Inflammatory macrophage treated with lipopolysaccharide for 1 hour (primary cell): ENCODE measurements around the gene PRKCH.

Experiments used
- DNase-seq, 2 donors: peaks; one replicate each; pipeline ENCODE4 v3.0.0-alpha.2; 2020 to 2022

PRKCH gene

GRCh38 chr14:61535032-61535431, 213.7 kb downstream of the PRKCH start:
- no peak for DNase-seq

DNA sequence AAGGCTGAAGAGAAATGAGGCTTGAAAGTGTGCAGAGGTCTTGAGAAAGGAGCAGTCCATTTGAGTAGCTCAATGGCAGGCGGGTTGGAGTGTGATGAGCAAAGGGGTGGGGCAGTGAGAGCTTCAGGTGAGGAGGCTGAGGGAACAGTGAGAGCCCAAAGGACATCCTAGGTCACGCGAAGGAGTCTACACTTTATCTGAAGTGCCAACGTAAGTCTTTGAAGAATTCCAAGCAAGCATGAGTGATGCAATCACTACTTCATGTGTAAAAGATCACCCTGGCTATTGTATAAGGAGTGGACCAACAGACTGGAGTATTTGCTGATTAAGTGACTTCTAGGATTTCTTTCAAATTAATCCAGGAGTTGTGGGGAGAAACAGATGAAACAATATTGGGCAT, 214.1 kb downstream of the PRKCH start:
- DNase-seq: no peak

GRCh38 chr14:61536661-61537562, 215.5 kb downstream of the PRKCH start:
- DNase-seq: no peak

DNA sequence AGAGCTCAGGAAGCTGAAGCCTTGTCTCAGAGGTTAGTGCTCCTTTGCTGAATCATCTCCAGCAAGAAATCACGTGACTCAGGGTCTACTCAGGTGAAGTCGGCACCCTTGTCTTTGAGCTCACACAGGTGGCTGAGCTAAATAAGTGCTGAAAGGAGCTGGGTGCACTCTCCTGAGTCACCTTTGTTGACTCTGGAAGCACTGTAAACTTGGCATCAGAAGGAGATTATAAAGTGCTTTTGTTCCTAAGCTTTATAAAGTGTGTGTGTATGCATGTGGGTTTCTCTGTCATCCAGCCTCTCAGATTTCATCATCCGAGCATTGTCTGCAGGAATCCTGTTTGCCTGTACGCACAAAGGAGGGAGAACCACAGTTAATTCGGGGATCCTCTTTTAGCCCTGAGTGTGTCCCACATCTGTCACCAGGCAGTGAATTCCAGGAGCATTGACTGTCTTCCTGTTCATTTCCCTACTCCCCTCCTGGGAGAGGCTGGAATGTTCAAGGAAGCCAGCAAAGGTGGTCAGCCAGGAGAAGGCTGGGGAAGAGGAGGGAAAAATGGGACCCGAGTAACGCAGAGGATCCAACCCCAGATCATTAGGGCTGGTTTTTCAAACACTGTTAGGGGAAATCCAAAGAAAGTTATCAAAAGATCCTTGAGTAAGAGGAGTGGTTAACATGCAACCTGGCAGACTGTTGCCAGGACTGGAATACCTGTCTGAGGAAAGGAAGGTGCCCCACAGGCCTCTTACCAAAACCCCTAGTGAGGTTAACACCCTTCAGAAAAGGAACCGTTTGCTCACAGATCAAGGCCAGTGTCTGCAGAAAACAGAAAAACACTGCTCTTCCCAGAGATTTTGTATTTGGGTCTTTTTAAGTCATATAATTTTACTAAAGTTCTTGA, 216.4 kb downstream of the PRKCH start:
- DNase-seq: no peak

DNA sequence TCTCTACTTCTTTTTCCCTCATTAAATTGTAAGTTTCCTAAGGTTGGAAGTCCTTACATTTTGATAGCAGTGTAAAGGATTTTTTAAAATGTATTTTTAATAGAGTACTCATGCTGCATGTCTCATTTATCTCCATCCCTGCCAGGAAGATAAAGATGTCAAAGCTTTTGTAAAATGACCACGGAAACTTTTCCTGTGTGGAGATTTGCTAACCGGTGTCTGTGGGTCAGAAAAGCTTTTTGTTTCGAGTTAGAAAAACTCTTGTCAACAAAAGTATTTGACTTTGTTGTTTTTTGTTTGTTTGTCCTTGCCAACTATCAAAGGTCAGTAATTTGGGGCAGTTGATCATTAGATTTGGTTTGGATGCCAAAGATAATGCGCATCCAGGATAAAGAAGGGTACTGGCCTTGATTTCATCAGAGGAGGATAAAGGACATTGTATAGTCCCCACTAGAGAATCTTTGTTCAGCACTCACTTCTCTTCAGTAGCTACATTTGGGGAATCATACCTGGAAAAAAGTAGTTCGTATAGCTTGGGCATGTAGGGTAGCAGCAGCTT, 217.2 kb downstream of the PRKCH start:
- DNase-seq: no peak

DNA sequence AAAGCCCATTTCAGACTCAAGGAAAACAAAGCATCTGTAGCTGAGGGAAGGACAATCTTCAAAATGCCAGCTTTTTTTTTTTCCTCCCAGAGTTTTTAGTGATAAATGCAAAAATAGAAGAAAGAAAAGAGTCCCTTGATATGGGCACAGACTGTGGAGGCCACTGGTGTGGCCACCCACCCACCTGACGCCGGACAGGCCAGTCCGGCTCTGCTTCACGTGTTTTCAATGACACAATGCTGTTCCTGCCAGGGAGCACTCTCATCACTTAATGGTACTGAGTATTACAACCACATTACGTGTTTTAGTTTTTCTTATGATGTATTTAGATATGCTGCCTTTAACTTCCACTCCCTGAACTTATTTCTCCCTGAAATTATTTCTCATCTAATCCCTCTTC, 218.3 kb downstream of the PRKCH start:
- no peak for DNase-seq

DNA sequence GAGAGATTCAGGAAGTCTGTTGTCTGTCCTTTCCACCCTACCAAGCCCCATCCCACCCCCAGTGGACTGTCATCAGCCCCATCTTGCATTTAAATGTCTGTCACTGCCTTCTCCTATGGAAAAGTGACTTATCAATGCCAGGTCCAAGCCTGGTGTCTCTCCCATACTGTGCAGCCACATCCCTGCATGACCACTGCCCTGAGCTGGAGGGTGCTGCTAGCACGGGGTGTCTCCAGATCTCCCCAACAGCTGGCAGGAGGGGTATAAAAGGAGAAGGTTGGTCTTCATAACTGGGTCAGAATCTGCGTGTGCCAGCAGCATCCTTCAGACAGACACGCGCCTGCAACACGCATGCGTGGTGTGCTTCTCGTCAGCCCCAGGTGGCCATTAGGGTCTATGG, 219.6 kb downstream of the PRKCH start:
- DNase-seq: no peak

DNA sequence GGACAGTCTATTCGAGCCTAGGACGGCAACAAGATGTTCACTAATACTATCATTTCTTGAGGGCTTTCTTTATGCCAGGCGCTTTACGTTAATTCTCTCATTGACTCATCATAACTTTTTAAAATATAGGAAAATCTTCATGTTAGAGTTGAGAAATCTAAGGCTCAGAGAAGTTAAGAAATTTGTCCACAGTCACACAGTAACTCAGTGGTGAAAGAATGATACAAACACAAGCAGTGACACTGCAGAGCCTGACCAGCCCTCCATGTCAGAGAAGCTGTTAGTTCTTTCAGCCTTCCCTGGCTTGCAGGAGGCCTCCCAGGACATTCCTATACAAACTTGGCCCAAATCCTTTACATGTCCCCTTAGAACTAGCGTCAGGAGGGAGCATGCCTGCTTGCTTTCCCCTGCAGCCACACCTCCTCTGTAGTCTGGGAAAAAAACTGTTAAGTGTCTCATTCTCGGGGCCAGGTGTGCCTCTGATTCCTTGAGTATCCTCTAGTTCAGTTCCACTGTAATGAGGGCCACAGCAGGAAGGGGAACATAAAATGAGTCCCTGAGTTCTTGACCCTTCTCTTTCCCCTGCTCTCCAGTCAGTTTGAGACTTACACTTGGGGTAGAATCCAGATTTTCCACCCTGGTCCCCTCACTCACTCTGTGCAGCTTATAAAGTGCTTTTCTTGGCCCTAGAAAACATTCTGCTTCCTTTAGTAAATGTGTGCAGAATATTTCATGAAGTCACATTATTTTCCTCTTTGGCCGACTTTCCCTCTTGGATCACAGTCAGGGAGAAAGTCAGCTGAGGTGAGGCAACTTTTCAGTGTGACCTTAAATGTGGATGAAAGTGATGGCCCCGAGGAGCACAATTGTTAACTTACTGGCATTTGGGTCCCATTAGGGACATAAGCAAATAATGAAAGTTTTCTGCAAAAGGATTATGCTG, 221.7 kb downstream of the PRKCH start:
- DNase-seq: no peak

DNA sequence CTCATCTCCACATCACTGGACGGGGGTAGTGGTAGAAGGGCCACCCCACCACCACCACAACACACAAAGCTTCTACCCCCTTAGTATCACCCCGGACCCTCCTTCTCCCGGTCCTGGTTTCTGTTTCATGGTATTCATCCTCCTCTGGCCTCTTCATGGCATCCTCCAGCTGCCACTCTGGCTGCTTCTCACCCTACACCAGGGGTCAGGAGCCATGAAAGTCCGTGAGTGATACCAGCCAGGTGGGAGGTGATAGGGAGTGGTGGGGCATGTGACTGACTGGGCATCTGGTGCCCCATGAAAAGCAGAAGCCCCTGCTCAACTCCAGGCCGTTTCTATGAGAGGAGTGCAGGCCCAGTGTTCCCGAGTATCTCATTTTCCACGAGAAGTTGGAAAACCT, 222.6 kb downstream of the PRKCH start:
- DNase-seq: no peak

DNA sequence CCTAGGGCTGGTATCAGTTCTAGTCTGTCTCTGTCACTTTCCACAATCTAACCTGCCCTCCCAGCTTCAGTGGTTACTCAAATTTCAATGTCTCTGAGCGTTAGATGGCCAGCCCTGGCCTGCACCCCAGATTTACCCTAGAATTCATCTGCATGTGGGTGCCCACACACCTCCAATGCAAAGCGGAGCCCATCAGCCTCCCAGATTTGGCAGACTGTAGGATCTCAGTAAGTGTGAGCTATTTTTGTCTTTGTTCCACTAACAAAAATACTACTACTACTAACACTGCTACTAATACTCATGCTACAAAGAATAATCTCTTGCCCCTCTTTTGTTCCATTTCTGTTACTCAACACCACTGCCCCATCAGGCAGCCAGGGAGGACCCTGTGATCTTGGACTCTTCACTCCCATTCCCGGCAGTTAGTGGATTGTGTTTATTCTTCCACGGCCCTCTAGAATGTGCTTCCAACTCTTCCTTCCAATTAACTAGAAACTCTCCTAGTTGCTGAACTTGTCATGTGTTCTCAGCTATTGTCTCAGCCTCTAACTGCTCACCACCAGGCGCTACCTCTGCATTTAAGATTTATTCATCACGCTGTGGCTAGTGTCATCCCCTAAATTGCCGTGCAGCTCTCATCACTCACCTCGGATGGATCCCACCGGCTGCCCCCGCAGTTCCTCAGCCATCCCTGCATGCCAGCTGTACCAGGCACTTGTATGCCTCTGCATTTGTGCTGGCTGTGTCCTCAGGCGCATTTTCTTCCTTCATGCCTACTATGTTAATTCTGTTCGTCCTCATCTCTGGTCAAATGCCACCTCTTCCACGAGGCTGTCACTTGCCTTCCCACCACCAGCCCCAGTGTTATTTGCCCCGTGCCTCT, 223.3 kb downstream of the PRKCH start:
- no peak for DNase-seq

DNA sequence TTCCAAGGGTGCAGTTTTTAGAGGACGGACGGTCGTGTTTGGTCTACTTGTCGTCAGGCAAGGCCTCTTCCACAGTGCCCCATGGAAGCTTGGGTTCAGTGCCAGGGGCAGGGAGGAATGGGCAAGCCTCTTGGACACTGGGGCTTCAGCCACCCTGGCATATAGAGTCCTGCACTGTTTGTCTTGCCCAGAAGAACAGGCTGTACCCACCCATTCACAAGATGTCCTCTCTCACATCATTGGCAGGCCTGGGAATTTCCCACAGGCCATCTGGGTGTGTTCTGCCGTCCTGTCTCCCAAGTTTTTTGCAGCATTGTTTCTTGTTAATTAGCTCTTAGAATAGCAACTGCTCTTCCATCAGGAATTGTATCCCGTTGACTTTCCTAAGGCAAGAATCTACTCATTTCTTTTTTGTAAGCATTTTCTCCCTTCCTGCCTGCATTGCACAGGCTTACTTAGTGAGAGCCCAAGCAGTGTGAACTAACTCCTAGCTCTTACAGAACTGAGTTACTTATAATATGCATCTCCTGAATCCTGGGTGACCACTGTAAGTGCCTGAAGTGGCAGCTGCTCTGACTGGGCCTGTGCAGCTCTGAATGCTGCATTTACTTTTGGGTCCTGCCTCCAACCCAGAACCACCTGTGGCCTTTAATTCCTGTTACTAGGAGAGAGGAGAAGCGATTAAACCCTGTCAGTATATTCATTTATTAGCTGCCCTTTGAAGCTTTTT, 224.5 kb downstream of the PRKCH start:
- no peak for DNase-seq

DNA sequence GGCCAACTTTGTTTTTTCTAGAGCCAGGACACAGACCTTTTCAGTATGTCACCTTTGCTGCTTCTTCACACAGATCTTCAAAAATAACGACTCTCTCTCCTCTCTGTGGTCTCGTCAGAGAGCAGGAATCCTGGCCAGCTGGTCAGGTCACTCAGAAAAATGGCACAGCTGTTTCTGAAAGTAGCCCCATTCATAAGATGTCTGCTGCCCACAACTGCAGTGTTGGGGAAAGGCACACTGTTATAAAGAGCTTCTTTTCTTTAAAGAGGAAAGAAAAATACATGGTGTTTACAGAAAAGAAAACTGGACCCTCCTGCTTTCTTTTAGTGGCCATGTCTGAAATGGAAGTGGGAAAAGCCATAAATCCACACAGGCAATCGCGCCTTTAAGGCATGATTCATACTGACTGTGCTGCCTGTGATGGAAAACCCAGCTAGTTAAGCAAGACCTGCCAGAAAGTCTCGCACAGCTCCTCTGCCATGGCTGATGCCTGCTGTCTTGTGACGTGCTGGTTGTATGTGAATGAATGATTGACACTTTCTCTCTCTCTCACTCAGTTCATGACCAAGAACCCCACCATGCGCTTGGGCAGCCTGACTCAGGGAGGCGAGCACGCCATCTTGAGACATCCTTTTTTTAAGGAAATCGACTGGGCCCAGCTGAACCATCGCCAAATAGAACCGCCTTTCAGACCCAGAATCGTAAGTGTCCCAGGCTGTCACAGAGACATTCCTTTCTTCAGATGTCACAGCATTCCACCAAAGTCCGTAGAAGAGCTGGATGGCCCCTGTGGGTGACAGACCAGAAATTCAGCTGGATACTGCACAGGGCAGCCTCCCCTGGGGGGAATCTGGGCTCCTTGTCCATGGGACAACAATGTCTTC, 226.0 kb downstream of the PRKCH start:
- peak; percentile 85 to 94 for DNase-seq

- DNase-seq: peak; percentile 80 to 94
Measured at GRCh38 chr14:61549425-61549824, 228.0 kb downstream of the PRKCH start.

- peak; percentile 81 to 99 for DNase-seq
Measured at GRCh38 chr14:61551384-61551783, 230.0 kb downstream of the PRKCH start.

GRCh38 chr14:61552241-61552640, 230.9 kb downstream of the PRKCH start:
- peak; percentile 49 to 68 for DNase-seq

DNA sequence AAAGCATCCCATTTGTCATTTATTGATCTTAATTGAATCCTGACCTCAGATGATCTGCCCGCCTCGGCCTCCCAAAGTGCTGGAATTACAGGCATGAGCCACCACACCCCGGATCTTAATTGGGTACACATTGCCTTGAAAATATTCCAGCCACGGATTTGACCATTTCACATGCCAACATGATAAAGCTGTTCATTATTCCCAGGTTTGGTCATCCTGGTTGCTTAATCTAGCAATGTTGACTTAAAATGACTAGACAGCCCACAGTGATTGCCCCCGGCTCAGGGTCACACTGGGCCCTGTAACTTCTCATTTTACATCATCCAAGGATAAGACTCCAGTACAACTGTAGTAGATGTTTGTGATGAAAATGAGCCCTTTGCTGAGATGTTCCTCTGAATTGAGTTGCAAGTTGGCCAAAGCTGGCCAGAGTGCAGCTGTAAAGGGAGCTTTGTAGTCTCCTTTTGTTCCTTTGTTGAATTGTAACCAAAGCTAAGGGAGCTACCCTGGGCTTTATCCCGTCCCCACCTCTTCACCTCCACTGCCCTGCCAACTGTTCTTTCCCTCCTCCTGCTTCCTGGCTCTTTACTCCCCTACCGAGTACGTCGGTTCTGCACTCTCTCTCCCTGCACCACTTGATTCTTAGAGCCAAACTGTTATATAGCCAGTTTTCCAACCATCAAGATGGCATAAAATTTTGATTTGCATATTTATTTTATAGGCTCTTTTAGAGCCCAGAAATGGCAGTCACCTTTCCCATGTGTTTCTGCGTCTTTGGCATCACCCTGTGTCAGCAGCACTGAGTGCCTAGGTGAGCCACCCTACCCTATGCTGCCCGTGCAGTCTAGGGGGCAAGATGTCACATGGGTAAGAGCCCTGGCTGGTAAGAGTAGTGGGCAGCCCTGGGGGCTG, 232.6 kb downstream of the PRKCH start:
- peak; percentile 92 to 99 for DNase-seq

GRCh38 chr14:61555056-61555838, 233.9 kb downstream of the PRKCH start:
- DNase-seq: no peak

- no peak for DNase-seq
Measured at GRCh38 chr14:61556455-61556854, 235.1 kb downstream of the PRKCH start.
